Neural crest cell (in vitro differentiated cells): Measurements from ENCODE around the gene SLC17A5. TPM values are rescaled to one million over a fixed set of nuclear protein-coding genes. Genes with fewer than 3 reads are reported as not detected.

ENCODE experiments used
- DNase-seq: peaks from one replicate; pipeline ENCODE4 v3.0.0; 2021; ENCODE audit warnings: low read depth, mixed read lengths, low spot score
- H3K27ac Mint-ChIP-seq: one replicate; pipeline ENCODE4 v1.8.0; 2021; ENCODE audit warnings: mild to moderate bottlenecking, mixed read lengths; ENCODE audit not compliant: unreplicated experiment
- H3K27me3 Mint-ChIP-seq: 2 replicates; pipeline ENCODE4 v1.8.0; 2021; ENCODE audit warnings: low read depth, mild to moderate bottlenecking, mixed read lengths
- H3K36me3 Mint-ChIP-seq: 2 replicates; pipeline ENCODE4 v1.8.0; 2021; ENCODE audit warnings: low read depth, mild to moderate bottlenecking, mixed read lengths
- H3K4me1 Mint-ChIP-seq: 2 replicates; pipeline ENCODE4 v1.8.0; 2021; ENCODE audit warnings: mixed read lengths
- H3K4me3 Mint-ChIP-seq: one replicate; pipeline ENCODE4 v1.8.0; 2021; ENCODE audit warnings: mild to moderate bottlenecking, mixed read lengths
- H3K9me3 Mint-ChIP-seq: 2 replicates; pipeline ENCODE4 v1.8.0; 2021; ENCODE audit warnings: mixed read lengths
- total RNA-seq: library from RNA; stranded (reverse); gene quantifications from 2 replicates; pipeline ENCODE4 v1.2.1, GENCODE V29; 2021
- TF ChIP-seq, protein P1 (sequence below): fragments of 200-600 bp; sonication (generic); conservative IDR thresholded peaks from 2 replicates; pipeline ENCODE4 v1.5.0; 2021; ENCODE audit warnings: antibody characterized with exemption, mild to moderate bottlenecking

Gene SLC17A5
- total RNA-seq, 1 donor from 2014 or later, result 10.8 TPM

DNA sequence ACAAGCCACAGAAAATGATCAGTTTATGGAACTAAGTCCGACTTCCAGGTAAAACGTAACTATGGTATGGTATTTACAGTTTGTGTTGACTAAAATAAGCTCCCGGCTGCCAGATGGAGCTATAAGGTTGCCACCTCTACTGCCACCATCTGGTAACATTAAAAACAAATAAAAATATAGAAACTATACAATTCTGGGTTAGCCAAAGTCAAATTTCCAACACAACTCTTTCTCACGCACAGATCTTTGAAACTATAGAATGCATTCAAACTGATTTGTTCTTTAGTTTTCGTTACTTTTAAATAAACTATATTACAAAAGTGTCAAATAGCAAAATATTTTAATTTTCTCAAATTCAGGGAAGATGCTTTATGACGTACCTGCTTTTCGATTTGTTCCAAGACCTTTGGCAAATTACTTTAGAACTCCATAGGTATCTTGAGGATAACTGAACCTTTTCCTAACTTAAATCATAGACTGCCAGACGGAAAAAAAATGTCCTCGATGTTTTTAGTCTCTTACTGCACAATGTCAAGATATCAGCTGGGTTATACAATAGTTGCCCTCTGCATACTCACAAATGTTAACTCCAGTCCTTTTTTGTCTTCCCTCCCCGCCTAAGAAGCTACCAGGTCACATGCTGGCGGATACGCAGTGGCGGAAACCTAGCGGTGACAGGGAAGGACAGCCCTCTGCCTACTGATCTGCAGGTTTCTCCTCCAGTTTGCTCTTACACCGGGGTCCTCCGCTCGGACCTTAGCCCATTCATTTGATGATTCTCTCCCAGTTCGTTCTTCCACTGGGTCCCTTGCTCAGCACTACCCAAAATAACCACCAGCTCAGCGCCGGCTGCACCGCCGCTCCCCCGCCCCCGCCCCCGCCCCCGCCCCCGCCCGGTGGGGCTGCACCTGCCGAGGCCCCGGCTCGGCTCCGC lies 888 bp downstream of the SLC17A5 start:
- Mint-ChIP-seq H3K27ac (peak overlapping the region; percentile 45), H3K9me3 (no peaks in the 10 kb centered on the region), H3K27me3 (no peaks in the 10 kb centered on the region), H3K4me1 (peaks cover 28% of the 10 kb centered on the region), H3K4me3 (peak overlapping the region; percentile 96), H3K36me3 (peaks cover 3% of the 10 kb centered on the region)
- TF ChIP-seq, protein P1, sequence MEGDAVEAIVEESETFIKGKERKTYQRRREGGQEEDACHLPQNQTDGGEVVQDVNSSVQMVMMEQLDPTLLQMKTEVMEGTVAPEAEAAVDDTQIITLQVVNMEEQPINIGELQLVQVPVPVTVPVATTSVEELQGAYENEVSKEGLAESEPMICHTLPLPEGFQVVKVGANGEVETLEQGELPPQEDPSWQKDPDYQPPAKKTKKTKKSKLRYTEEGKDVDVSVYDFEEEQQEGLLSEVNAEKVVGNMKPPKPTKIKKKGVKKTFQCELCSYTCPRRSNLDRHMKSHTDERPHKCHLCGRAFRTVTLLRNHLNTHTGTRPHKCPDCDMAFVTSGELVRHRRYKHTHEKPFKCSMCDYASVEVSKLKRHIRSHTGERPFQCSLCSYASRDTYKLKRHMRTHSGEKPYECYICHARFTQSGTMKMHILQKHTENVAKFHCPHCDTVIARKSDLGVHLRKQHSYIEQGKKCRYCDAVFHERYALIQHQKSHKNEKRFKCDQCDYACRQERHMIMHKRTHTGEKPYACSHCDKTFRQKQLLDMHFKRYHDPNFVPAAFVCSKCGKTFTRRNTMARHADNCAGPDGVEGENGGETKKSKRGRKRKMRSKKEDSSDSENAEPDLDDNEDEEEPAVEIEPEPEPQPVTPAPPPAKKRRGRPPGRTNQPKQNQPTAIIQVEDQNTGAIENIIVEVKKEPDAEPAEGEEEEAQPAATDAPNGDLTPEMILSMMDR, result peak; percentile 60
- DNase-seq, result peak; percentile 50

DNA sequence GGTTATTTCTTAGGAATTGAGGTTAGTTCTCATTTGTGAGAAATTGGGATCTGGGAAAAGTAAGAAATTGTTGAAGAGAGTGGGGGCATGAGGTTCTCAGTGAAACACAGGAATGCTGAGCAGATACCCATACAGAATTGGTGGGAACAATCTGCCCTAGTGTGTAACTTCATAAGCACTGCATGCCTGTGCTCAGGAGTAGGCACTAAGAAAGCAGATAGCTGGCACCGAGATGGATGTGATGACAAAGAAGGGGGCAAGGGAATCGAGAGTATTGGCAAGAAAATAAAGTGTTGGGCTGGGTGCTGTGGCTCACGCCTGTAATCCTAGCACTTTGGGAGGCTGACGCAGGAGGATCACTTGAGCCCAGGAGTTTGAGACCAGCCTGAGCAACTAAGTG lies 4.0 kb downstream of the SLC17A5 start:
- peak overlapping the region; percentile 53 for H3K4me3 Mint-ChIP-seq
- H3K27ac Mint-ChIP-seq, result peak overlapping the region; percentile 88
- H3K9me3 Mint-ChIP-seq, result no peaks in the 10 kb centered on the region
- H3K27me3 Mint-ChIP-seq, result no peaks in the 10 kb centered on the region
- peaks cover 3% of the 10 kb centered on the region for H3K36me3 Mint-ChIP-seq
- no peak for DNase-seq
- H3K4me1 Mint-ChIP-seq, result peaks cover 39% of the 10 kb centered on the region
- TF ChIP-seq, protein P1, result no peak

DNA sequence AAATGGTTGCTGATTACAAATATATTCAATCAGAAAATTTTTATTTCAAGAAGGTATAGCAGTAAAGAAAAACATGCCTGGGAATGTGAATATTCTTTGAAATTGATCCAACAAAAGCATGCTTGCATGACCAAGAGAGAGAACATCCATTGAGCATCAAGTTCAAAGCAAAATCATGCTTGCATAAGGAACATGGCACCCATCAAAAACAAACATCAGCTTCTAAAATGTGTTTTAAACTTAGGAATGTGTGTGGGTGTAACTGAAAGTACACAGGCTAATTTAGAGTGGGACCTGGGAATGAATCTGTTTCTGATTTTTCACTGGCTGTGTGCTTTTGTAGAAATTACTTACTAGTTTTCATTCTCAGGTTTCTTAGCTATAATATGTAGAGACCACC lies 5.6 kb downstream of the SLC17A5 start:
- no peak for DNase-seq
- peaks cover 29% of the 10 kb centered on the region for H3K4me1 Mint-ChIP-seq
- peak overlapping the region; percentile 29 for H3K4me3 Mint-ChIP-seq
- TF ChIP-seq, protein P1, result no peak
- no peaks in the 10 kb centered on the region for H3K27me3 Mint-ChIP-seq
- H3K27ac Mint-ChIP-seq, result no peak overlapping the region
- no peaks in the 10 kb centered on the region for H3K9me3 Mint-ChIP-seq
- H3K36me3 Mint-ChIP-seq, result peaks cover 3% of the 10 kb centered on the region

DNA sequence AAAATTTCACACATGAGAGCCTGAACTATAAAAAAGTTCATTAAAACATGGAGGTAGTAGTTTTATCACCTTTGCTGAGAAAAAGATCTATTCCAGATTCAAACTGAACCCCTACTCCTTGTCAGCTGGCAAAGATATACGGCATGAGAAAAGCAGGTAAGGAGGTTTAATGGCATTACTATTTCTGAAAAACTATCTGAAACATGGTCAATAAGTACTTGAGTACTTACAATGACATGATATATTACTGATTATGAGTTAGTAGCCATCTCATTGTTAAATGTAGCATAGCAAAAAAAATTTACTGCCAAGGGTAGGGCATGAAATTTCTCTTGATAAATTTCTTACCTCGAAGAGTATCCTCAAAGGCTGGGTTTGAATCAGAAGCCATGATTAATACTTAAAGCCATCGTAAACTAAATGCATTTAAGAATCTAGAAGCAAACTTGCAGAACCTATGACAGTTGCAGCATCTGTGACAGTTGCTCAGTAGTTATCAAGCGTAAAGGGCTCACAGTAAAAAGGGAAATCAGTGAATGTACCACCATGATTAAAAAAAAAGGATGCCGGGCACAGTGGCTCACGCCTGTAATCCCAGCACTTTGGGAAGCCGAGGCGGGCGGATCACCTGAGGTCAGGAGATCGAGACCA lies 8.7 kb downstream of the SLC17A5 start:
- TF ChIP-seq, protein P1, result no peak
- peak overlapping the region; percentile 90 for H3K4me3 Mint-ChIP-seq
- peaks cover 8% of the 10 kb centered on the region for H3K36me3 Mint-ChIP-seq
- no peaks in the 10 kb centered on the region for H3K9me3 Mint-ChIP-seq
- H3K27me3 Mint-ChIP-seq, result no peaks in the 10 kb centered on the region
- no peak for DNase-seq
- H3K27ac Mint-ChIP-seq, result peak overlapping the region; percentile 93
- H3K4me1 Mint-ChIP-seq, result peaks cover 21% of the 10 kb centered on the region

DNA sequence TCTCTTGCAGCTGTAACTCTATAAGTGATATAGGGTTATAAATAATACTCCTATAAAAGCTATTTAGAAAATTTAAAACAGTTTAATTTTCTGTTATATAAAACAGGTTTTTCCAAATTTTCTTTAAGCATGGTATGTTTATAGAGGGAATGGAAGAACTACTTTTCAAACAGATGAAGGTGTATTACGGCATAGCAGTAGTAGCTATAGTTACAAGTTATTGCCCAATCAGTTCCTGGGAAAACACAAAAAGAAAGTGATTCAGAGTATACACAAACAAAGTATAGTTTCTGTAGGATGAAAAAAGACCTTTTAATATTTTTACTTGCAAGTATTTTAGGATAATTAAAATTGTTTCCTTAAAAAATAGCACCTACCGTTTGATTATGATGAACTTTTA lies 9.8 kb downstream of the SLC17A5 start:
- TF ChIP-seq, protein P1, result no peak
- no peaks in the 10 kb centered on the region for H3K27me3 Mint-ChIP-seq
- peaks cover 8% of the 10 kb centered on the region for H3K36me3 Mint-ChIP-seq
- peaks cover 22% of the 10 kb centered on the region for H3K4me1 Mint-ChIP-seq
- H3K9me3 Mint-ChIP-seq, result no peaks in the 10 kb centered on the region
- H3K4me3 Mint-ChIP-seq, result peak overlapping the region; percentile 24
- no peak for DNase-seq
- no peak overlapping the region for H3K27ac Mint-ChIP-seq
